ENCODE data around the gene DAZAP1. TPM values are rescaled to one million over a fixed set of nuclear protein-coding genes. Genes with fewer than 3 reads are reported as not detected.

The DAZAP1 gene
- polyA plus RNA-seq, 1 experiment: 38.3 TPM

- no peak for DNase-seq (ENCODE audit: low read depth)
- H3K4me3 ChIP-seq (ENCODE audit: low read depth, low read length): peak overlapping the region; percentile 35; the same call in 1 of the 2 replicates
- peaks cover 25% of the 10 kb centered on the region for H3K27me3 ChIP-seq (ENCODE audit: control insufficient read depth, insufficient read depth, low read length)
- no peaks in the 10 kb centered on the region; the same call in 1 of the 2 replicates for H3K36me3 ChIP-seq (ENCODE audit: control insufficient read depth, insufficient read depth, low read length)
- CTCF ChIA-PET: interaction anchor here (1.2 to 4.3 kb wide), 2 partner anchors 11 to 25 kb away, joined by 4 to 21 read pairs; no protein-coding TSS in a partner anchor
- POLR2A ChIA-PET: no interaction called here
- TF ChIP-seq CTCF (IDR thresholded peaks at IDR 0.05; ENCODE audit: insufficient read depth, low read depth, low read length): no peak
These were observed 62.1 kb downstream of the DAZAP1 start for GRCh38 chr19:1469255-1470054.

- ChIA-PET POLR2A (no interaction called here), CTCF (interaction anchor here (1.7 kb wide), 1 partner anchor 26 kb away, joined by 3 read pairs; no protein-coding TSS in a partner anchor)
- H3K27me3 ChIP-seq (ENCODE audit: control insufficient read depth, insufficient read depth, low read length): peaks cover 25% of the 10 kb centered on the region
- DNase-seq (ENCODE audit: low read depth): no peak
- TF ChIP-seq CTCF (IDR thresholded peaks at IDR 0.05; ENCODE audit: insufficient read depth, low read depth, low read length): no peak
- H3K36me3 ChIP-seq (ENCODE audit: control insufficient read depth, insufficient read depth, low read length): peaks cover 3% of the 10 kb centered on the region; the same call in 1 of the 2 replicates
- H3K4me3 ChIP-seq (ENCODE audit: low read depth, low read length): peak overlapping the region; percentile 35
These were observed 62.6 kb downstream of the DAZAP1 start for GRCh38 chr19:1470055-1470304.

- POLR2A ChIA-PET: no interaction called here
- peaks cover 25% of the 10 kb centered on the region for H3K27me3 ChIP-seq (ENCODE audit: control insufficient read depth, insufficient read depth, low read length)
These were observed 63.1 kb downstream of the DAZAP1 start for GRCh38 chr19:1470305-1471009.

GRCh38 chr19:1471010-1471514 is 63.7 kb downstream of the DAZAP1 start:
- H3K4me3 ChIP-seq (ENCODE audit: low read depth, low read length): peak overlapping the region; percentile 35
- no peak for DNase-seq (ENCODE audit: low read depth)
- ChIA-PET CTCF (interaction anchor here (1.7 kb wide), 1 partner anchor 27 kb away, joined by 3 read pairs; no protein-coding TSS in a partner anchor), POLR2A (no interaction called here)
- peaks cover 25% of the 10 kb centered on the region for H3K27me3 ChIP-seq (ENCODE audit: control insufficient read depth, insufficient read depth, low read length)
- H3K36me3 ChIP-seq (ENCODE audit: control insufficient read depth, insufficient read depth, low read length): peaks cover 5% of the 10 kb centered on the region; the same call in 1 of the 2 replicates
- TF ChIP-seq CTCF (IDR thresholded peaks at IDR 0.05; ENCODE audit: insufficient read depth, low read depth, low read length): no peak

More at GRCh38 chr19:1470305-1471009, 63.1 kb downstream of the DAZAP1 start:
- CTCF ChIA-PET: interaction anchor here (1.7 kb wide), 1 partner anchor 27 kb away, joined by 3 read pairs; no protein-coding TSS in a partner anchor
- peaks cover 5% of the 10 kb centered on the region; the same call in 1 of the 2 replicates for H3K36me3 ChIP-seq (ENCODE audit: control insufficient read depth, insufficient read depth, low read length)
- no peak for TF ChIP-seq CTCF (IDR thresholded peaks at IDR 0.05; ENCODE audit: insufficient read depth, low read depth, low read length)
- H3K4me3 ChIP-seq (ENCODE audit: low read depth, low read length): peak overlapping the region; percentile 35
- DNase-seq (ENCODE audit: low read depth): no peak
